ENCODE results near the gene TLR9.
A peak's percentile ranks its signal among the peaks of the same experiment; 100 is the strongest.

TLR9 gene

DNA sequence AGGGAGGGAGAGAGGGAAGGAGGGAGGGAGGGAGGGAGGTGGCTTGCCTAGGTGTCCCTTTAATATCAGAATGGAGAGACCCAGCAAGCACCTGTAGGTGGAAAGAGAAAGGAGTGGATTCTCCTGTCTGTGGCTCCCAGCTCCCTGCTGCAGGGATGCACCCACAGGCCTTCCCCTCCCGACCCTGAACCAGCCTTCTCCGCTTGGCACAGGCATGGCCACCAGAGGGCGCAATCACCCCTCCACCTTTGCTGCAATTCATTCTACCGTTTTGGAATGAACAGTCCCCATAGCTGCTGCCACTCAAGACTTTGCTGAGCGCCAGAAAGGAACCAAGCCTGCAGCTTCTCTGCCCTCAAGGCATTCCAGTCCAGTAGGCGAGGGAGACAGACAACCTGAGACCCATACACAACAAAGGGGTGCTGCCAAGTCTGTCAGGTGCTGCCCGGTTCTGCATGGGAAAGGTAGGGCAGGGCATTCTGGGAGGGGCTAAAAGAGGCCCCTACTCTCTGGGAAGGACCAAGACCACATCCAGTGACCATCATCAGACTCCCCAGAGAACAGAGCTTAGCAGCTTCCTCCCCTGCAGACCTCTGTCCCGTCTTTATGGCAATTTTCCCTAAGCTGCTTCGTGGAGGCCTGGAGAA is 4.9 kb downstream of the TLR9 start:
- H3K36me3 Mint-ChIP-seq (ENCODE audit: low read depth), result peaks cover 13% of the 10 kb centered on the region
- H3K9me3 Mint-ChIP-seq, result no peaks in the 10 kb centered on the region
- H3K27me3 Mint-ChIP-seq, result no peaks in the 10 kb centered on the region
- peak; percentile 95 for DNase-seq
- H3K4me1 Mint-ChIP-seq (ENCODE audit: low read depth), result peaks cover 89% of the 10 kb centered on the region
- H3K4me3 Mint-ChIP-seq, result peak overlapping the region; percentile 20
- H3K27ac Mint-ChIP-seq, result no peak overlapping the region

- Mint-ChIP-seq H3K27ac (peak overlapping the region; percentile 66), H3K27me3 (no peaks in the 10 kb centered on the region)
- DNase-seq, result peak; percentile 32
Observed at GRCh38 chr3:52218937-52219650, 6.4 kb downstream of the TLR9 start.

DNA sequence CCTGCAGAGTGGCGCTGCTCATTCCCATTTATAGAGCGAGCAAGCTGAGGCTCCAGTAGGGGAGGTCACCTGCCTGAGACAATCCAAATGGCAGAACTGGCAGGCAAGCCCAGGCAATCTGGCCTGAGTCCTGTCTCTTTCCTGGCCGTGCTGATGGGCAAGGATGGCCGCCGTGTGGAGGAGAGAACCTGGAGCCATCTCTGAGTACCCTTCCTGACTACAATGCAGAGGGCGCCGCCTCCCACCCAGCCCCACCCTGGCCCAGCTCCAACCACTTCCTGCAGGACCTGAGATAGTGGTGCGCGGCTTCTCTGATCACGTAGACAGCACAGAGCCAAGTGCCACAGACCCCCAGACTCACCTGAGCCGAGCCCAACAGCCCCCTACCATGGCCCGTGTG is 7.0 kb downstream of the TLR9 start:
- no peaks in the 10 kb centered on the region for H3K27me3 Mint-ChIP-seq
- peaks cover 33% of the 10 kb centered on the region for H3K36me3 Mint-ChIP-seq (ENCODE audit: low read depth)
- H3K4me1 Mint-ChIP-seq (ENCODE audit: low read depth), result peaks cover 76% of the 10 kb centered on the region
- peak overlapping the region; percentile 66 for H3K27ac Mint-ChIP-seq
- DNase-seq, result peak; percentile 43
- peak overlapping the region; percentile 35 for H3K4me3 Mint-ChIP-seq
- H3K9me3 Mint-ChIP-seq, result no peaks in the 10 kb centered on the region

More at GRCh38 chr3:52218937-52219650, 6.4 kb downstream of the TLR9 start:
- Mint-ChIP-seq H3K4me3 (no peak overlapping the region), H3K4me1 (ENCODE audit: low read depth) (peaks cover 82% of the 10 kb centered on the region), H3K36me3 (ENCODE audit: low read depth) (peaks cover 27% of the 10 kb centered on the region), H3K9me3 (no peaks in the 10 kb centered on the region)

- peak overlapping the region; percentile 35 for H3K4me3 Mint-ChIP-seq
- H3K36me3 Mint-ChIP-seq (ENCODE audit: low read depth), result peaks cover 36% of the 10 kb centered on the region
- no peak for DNase-seq
- H3K27me3 Mint-ChIP-seq, result no peaks in the 10 kb centered on the region
- H3K4me1 Mint-ChIP-seq (ENCODE audit: low read depth), result peaks cover 72% of the 10 kb centered on the region
- H3K27ac Mint-ChIP-seq, result peak overlapping the region; percentile 44
- H3K9me3 Mint-ChIP-seq, result no peaks in the 10 kb centered on the region
Observed at GRCh38 chr3:52218026-52218425, 7.4 kb downstream of the TLR9 start.

DNA sequence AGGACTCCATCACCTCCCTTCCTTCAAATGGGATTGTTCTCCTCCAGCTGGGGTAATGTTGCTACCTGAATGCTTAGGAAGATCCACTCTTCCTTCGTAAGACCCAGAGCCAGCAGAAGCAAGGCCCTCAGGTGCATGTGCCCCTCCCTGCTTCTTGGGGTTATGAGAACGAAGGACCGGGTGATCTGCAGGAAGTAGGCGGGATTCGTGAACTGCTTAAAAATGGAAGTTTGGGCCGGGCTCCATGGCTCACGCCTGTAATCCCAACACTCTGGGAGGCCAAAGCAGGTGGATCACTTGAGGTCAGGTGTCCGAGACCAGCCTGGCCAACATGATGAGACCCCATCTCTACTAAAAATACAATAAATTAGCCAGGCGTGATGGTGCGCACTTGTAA is 8.0 kb downstream of the TLR9 start:
- Mint-ChIP-seq H3K4me1 (ENCODE audit: low read depth) (peaks cover 66% of the 10 kb centered on the region), H3K27me3 (no peaks in the 10 kb centered on the region), H3K9me3 (no peaks in the 10 kb centered on the region), H3K36me3 (ENCODE audit: low read depth) (peaks cover 42% of the 10 kb centered on the region), H3K27ac (peak overlapping the region; percentile 86), H3K4me3 (peak overlapping the region; percentile 49)
- DNase-seq, result no peak

- Mint-ChIP-seq H3K4me3 (peak overlapping the region; percentile 49), H3K36me3 (ENCODE audit: low read depth) (peaks cover 48% of the 10 kb centered on the region), H3K27me3 (no peaks in the 10 kb centered on the region), H3K27ac (peak overlapping the region; percentile 86), H3K9me3 (no peaks in the 10 kb centered on the region), H3K4me1 (ENCODE audit: low read depth) (peaks cover 60% of the 10 kb centered on the region)
- peak; percentile 62 for DNase-seq
Observed at GRCh38 chr3:52216585-52217408, 8.6 kb downstream of the TLR9 start.

- Mint-ChIP-seq H3K27ac (peak overlapping the region; percentile 10), H3K9me3 (no peaks in the 10 kb centered on the region), H3K27me3 (no peaks in the 10 kb centered on the region), H3K36me3 (ENCODE audit: low read depth) (peaks cover 63% of the 10 kb centered on the region), H3K4me3 (no peak overlapping the region), H3K4me1 (ENCODE audit: low read depth) (peaks cover 45% of the 10 kb centered on the region)
- DNase-seq, result no peak
Observed at GRCh38 chr3:52215351-52215750, 10.1 kb downstream of the TLR9 start.

- Mint-ChIP-seq H3K9me3 (no peaks in the 10 kb centered on the region), H3K27me3 (no peaks in the 10 kb centered on the region), H3K36me3 (ENCODE audit: low read depth) (peaks cover 77% of the 10 kb centered on the region), H3K4me3 (no peak overlapping the region), H3K27ac (no peak overlapping the region), H3K4me1 (ENCODE audit: low read depth) (peaks cover 34% of the 10 kb centered on the region)
- DNase-seq, result no peak
Observed at GRCh38 chr3:52213901-52214300, 11.5 kb downstream of the TLR9 start.

DNA sequence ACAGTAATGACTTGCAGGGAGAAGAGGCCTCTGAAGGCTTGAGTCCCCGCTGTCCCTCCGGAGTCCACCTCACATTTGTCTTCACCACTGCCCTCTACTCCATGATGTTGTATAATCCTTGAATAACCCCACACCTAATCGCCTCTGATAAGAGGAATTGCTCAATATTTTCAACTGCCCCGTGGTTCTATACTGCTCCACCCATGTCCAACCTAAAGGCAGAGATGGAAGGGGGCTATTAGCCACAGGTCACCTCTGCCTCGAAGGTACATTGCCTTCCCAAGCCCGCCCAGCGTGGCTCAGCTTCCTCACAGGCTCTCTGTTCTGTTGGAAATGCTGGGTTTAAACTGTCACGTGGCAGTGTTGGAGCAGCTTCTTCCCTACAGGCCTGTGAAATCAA is 12.4 kb downstream of the TLR9 start:
- peaks cover 86% of the 10 kb centered on the region for H3K36me3 Mint-ChIP-seq (ENCODE audit: low read depth)
- H3K27me3 Mint-ChIP-seq, result no peaks in the 10 kb centered on the region
- H3K27ac Mint-ChIP-seq, result peak overlapping the region; percentile 63
- H3K4me3 Mint-ChIP-seq, result no peak overlapping the region
- DNase-seq, result no peak
- H3K4me1 Mint-ChIP-seq (ENCODE audit: low read depth), result peaks cover 26% of the 10 kb centered on the region
- no peaks in the 10 kb centered on the region for H3K9me3 Mint-ChIP-seq

DNA sequence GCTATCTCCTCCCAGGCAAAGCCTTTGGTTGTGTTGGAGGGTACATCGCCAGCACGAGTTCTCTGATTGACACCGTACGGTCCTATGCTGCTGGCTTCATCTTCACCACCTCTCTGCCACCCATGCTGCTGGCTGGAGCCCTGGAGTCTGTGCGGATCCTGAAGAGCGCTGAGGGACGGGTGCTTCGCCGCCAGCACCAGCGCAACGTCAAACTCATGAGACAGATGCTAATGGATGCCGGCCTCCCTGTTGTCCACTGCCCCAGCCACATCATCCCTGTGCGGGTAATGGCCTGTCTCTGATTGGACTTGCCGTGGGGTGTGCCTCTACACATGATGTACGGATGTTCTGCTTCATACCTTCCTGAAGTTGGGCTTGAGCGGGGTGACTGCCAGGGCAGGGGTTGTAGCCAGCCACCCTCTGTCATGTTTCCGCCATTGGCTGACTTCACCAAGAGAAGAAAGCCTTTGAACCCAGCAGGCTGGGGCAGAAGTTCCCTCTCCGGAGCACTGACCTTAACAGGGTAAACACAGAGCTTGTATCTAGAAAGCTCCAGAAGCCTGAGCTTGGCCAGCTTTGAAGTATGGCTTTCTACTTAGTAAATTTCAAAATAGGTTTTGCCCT is 14.1 kb downstream of the TLR9 start:
- no peak for DNase-seq
- Mint-ChIP-seq H3K36me3 (ENCODE audit: low read depth) (peaks cover 96% of the 10 kb centered on the region), H3K27ac (no peak overlapping the region), H3K4me1 (ENCODE audit: low read depth) (peaks cover 12% of the 10 kb centered on the region), H3K9me3 (no peaks in the 10 kb centered on the region), H3K27me3 (no peaks in the 10 kb centered on the region), H3K4me3 (no peak overlapping the region)

- no peak overlapping the region for H3K27ac Mint-ChIP-seq
- no peak for DNase-seq
- H3K27me3 Mint-ChIP-seq, result no peaks in the 10 kb centered on the region
- H3K36me3 Mint-ChIP-seq (ENCODE audit: low read depth), result peaks cover 99% of the 10 kb centered on the region
- no peak overlapping the region for H3K4me3 Mint-ChIP-seq
- H3K9me3 Mint-ChIP-seq, result no peaks in the 10 kb centered on the region
- peaks cover 15% of the 10 kb centered on the region for H3K4me1 Mint-ChIP-seq (ENCODE audit: low read depth)
Observed at GRCh38 chr3:52210550-52211046, 14.8 kb downstream of the TLR9 start.

DNA sequence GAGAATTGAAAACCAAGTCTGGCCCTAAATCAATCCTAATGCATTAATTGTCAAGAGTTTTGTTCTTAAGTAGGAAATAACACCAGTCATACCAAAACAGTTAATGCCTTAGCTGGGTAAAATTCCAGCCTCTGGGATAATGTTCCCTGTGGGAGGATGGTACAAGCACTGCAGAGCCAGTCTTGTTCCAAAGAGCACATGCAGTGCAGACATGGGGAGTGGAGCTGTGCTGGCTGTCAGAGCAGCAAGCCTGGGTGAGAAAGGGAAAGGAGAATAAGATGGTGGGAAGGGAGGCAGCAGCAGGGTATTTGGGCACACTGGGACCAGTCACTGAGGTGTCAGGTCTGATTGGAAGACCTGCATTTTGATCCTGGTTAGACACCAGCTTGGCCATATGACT is 15.4 kb downstream of the TLR9 start:
- Mint-ChIP-seq H3K9me3 (no peaks in the 10 kb centered on the region), H3K4me1 (ENCODE audit: low read depth) (peaks cover 15% of the 10 kb centered on the region), H3K27me3 (no peaks in the 10 kb centered on the region), H3K27ac (no peak overlapping the region), H3K4me3 (no peak overlapping the region), H3K36me3 (ENCODE audit: low read depth) (peaks cover 99% of the 10 kb centered on the region)
- no peak for DNase-seq

- no peaks in the 10 kb centered on the region for H3K27me3 Mint-ChIP-seq
- no peak for DNase-seq
Observed at GRCh38 chr3:52208556-52208955, 16.9 kb downstream of the TLR9 start.

DNA sequence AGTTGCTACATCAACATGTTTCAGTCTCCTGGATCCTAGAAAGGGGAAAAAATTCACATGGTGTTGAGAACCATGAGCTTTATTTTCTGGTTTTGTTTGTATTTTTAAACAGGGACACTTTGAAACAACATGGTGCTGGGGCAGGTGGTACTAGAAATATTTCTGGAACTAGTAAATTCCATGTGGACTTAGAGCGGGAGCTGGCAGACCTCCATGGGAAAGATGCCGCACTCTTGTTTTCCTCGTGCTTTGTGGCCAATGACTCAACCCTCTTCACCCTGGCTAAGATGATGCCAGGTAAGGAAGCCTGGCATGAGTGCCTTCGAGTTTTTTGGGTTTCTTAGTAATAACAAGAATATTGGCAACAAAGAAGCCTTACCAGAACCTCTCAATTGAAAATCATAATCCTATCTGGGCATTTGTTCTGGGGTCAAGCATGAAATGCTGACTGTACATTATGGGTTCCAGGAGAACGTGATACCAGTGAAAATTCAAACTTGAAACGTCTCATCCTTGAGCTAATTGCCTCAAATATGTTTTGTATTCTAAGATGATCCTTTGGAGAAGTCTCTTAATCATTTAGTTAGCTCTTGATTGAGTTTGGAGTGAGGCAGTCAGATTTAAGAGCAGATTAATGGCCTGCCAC is 19.6 kb downstream of the TLR9 start:
- Mint-ChIP-seq H3K36me3 (ENCODE audit: low read depth) (peaks cover 100% of the 10 kb centered on the region), H3K27me3 (no peaks in the 10 kb centered on the region), H3K4me1 (ENCODE audit: low read depth) (peaks cover 52% of the 10 kb centered on the region), H3K9me3 (no peaks in the 10 kb centered on the region), H3K27ac (peak overlapping the region; percentile 34), H3K4me3 (no peak overlapping the region)
- DNase-seq, result no peak

More at GRCh38 chr3:52208556-52208955, 16.9 kb downstream of the TLR9 start:
- H3K27ac Mint-ChIP-seq, result no peak overlapping the region
- H3K4me3 Mint-ChIP-seq, result no peak overlapping the region
- H3K9me3 Mint-ChIP-seq, result no peaks in the 10 kb centered on the region
- H3K4me1 Mint-ChIP-seq (ENCODE audit: low read depth), result peaks cover 25% of the 10 kb centered on the region
- H3K36me3 Mint-ChIP-seq (ENCODE audit: low read depth), result peaks cover 99% of the 10 kb centered on the region
